Measurements from ENCODE around the gene PAK1. TPM values are rescaled to one million over a fixed set of nuclear protein-coding genes. Genes with fewer than 3 reads are reported as not detected.

The PAK1 gene
- total and polyA plus RNA-seq, 10 of the 15 experiments (the other 5 are each of a cell fraction or from before 2014, with no cell fraction given), result 43.8 to 321 (median 110) TPM

DNA sequence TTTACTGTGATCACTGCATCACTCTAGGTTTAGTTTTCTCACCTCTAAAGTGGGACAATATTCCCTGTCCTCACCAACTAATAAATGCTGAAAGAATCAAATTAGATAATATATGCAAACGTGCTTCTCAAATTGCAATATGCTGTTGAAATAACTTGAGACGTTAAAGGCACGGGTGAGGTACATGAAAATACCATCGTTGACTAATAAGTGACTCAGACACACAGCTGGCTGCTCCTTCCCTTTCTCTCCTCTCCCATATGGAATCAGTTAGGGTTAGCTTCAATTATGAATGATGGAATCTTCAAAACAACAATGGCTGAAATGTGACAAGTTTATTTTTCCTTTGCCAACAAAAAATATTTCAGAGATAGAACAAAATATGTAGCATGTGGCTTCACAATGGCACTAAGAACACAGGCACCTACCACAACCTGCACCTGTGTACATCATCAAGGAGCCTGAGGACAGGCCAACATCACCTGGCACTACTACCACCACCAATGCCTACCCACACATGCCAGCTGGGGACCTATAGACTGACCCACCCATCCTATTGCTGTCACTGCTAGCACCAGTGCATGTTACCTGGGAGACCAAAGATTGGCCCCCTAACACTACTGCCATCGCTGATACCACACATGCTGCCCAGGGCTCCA lies 186.2 kb downstream of the PAK1 start (continued):
- no peak for TF ChIP-seq CREB1 (IDR thresholded peaks at IDR 0.05; ENCODE audit: low read depth)

DNA sequence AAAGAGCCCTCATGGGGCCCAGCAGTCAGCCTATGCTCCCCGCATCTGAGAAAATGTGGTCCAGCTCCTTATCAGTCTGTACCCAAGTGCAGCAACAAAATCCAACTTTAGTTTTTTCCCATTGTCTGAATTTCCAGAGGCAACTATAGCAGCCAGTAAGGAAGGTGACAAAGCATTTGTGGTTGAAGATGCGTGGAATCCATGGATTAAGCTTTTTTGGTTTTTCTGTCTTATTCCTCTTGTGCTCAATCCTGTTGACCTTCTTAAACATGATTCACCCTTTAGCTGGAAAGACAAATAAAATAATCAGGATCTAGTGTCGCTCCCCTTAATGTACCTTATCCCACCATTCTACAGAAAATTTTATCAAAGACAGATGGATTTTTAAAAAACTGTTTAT lies 186.8 kb downstream of the PAK1 start:
- POLR2A ChIA-PET, result no interaction called here
- no peak overlapping the region for H3K4me3 ChIP-seq
- TF ChIP-seq, protein P1, sequence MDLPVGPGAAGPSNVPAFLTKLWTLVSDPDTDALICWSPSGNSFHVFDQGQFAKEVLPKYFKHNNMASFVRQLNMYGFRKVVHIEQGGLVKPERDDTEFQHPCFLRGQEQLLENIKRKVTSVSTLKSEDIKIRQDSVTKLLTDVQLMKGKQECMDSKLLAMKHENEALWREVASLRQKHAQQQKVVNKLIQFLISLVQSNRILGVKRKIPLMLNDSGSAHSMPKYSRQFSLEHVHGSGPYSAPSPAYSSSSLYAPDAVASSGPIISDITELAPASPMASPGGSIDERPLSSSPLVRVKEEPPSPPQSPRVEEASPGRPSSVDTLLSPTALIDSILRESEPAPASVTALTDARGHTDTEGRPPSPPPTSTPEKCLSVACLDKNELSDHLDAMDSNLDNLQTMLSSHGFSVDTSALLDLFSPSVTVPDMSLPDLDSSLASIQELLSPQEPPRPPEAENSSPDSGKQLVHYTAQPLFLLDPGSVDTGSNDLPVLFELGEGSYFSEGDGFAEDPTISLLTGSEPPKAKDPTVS (IDR thresholded peaks at IDR 0.05; ENCODE audit: low read depth, low read length), result no peak
- no peak for TF ChIP-seq SMARCA5 (IDR thresholded peaks at IDR 0.05)

More for the DNA sequence above, 186.8 kb downstream of the PAK1 start:
- 62% methylated on average over 3 of the region's 3 CpGs for WGBS (ENCODE audit: insufficient coverage, insufficient replicate concordance, low lambda C conversion rate, missing lambda C conversion rate)
- no peak overlapping the region for H3K4me2 ChIP-seq (ENCODE audit: control insufficient read depth, insufficient read depth)
- H3K79me2 ChIP-seq (ENCODE audit: control insufficient read depth, insufficient read depth, low read length), result no peaks in the 10 kb centered on the region
- no peaks in the 10 kb centered on the region for H3K4me1 ChIP-seq (ENCODE audit: control insufficient read depth, insufficient read depth, low read length)
- no peaks in the 10 kb centered on the region for H4K20me1 ChIP-seq (ENCODE audit: control insufficient read depth, insufficient read depth)
- intact Hi-C loops (cut with micrococcal nuclease; ENCODE audit: unreplicated experiment), result no loop called here
- H3K9me3 ChIP-seq (replicated peaks; ENCODE audit: control insufficient read depth, insufficient read depth, low read length), result no peaks in the 10 kb centered on the region
- no peak for FAIRE-seq
- no peak overlapping the region for H3K27ac ChIP-seq (ENCODE audit: control insufficient read depth, insufficient read depth)
- H3K36me3 ChIP-seq (ENCODE audit: control insufficient read depth in 2 of 2, insufficient read depth in 2 of 2, low read length in 1 of 2), result no peaks in the 10 kb centered on the region
- ChIA-PET CTCF (interaction anchor here (0.6 kb wide), 1 partner anchor 9 kb away, joined by 3 read pairs; no protein-coding TSS in a partner anchor), RAD21 (ENCODE audit: unreplicated experiment) (no interaction called here), SMC1A (ENCODE audit: uncharacterized antibody, unreplicated experiment) (no interaction called here)
- H3K9ac ChIP-seq (ENCODE audit: control insufficient read depth, insufficient read depth, low read length), result no peak overlapping the region
- BruUV-seq (replicated peaks), result no TSS peak
- ATAC-seq, result no peak
- DNase-seq (ENCODE audit: low read depth, low spot score), result no peak
- no peak overlapping the region for H2AFZ ChIP-seq (ENCODE audit: control insufficient read depth, low read depth, low read length)
- in situ Hi-C loops (cut with MboI), result loop anchor here (5.0 kb wide), 1 partner anchor 50 kb away; no protein-coding TSS in a partner anchor
- peaks cover 0 to 3% of the 10 kb centered on the region in 2 experiments; a peak in 2 of 4 replicates for H3K27me3 ChIP-seq (replicated peaks in 1 of 2; ENCODE audit: control insufficient read depth in 2 of 2, insufficient read depth in 2 of 2, low read length in 1 of 2)

Measured in GM12878 (cell line).